HG03439 (cell line): Measurements from ENCODE around the gene KPNA5.
"Not testable (repeated sequence)": the region's sequence is repeated elsewhere in the genome, so short reads cannot be mapped to it uniquely, and the experiment has no call there.

Source experiments
- ATAC-seq: cut with Tn5 transposase; IDR thresholded peaks from one replicate; pipeline ENCODE4 v1.9.1; 2021; ENCODE audit warnings: mild to moderate bottlenecking, moderate library complexity; ENCODE audit not compliant: unreplicated experiment

Gene KPNA5

DNA sequence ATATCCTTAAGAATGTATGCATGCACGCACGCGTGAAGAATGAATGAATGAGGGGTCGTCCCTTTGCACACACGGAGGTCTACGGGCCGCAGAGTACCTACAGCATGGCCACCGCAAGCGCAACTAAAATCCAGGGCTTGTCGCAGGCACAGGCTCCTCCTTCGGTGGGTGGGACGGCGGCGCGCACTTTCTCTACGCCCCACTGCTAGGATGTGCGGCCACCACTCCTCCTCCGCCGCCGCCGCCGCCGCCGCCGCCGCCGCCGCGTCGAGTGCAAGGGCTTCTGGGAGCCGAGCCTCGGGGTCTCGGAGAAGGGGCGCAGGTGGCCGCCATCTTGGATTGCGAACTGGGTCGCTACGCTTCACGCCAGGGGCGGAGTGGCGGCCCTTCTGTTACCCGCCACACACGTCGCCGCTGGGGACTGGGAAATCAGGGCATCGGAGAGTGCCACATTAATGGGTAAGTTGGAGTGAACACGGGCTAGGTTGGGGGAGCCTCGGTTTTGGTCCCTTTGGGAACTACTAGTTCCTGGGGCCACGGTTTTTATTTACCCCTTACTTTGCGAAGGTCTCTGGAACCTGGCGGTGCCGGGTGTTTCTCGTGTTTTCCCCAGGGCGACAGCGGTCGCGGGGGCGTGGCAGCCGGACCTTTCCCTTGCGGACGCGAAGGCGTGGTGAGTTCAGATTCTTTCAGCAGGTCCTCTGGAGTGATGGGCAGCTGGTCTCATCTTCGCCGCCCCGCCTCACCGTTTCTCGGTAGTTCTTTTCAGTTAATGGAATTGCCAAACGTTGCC lies at the start of gene KPNA5:
KPNA5 (plus strand) TSS at position 332 of the 793 bp plus-strand sequence; CDS start at position 456, 124 bp downstream.
- ATAC-seq, result peak; percentile 96

GRCh38 chr6:116631379-116631990 lies 49.5 kb upstream of the KPNA5 start:
- ATAC-seq, result no peak

GRCh38 chr6:116633685-116634084 lies 47.3 kb upstream of the KPNA5 start:
- no peak for ATAC-seq

DNA sequence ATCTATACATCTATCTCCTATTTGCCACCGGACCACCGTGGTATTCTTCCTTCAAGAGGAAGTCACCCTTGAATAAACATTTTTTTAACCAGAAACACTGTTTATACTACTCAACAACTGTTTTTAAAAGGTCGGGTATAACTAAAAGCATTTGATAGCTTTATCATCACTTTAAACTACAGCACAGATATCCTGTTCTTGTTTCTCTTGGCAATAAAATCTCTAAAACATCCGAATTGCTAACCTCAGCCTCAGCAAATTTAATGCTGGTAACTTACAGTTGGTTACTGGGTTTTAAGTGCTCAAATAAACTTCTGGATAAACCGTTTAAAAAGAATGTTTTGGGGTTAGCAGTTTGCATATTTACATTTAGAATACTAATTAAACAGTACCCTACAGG lies 32.9 kb upstream of the KPNA5 start:
- no peak for ATAC-seq

GRCh38 chr6:116649129-116649528 lies 31.9 kb upstream of the KPNA5 start:
- no peak for ATAC-seq

DNA sequence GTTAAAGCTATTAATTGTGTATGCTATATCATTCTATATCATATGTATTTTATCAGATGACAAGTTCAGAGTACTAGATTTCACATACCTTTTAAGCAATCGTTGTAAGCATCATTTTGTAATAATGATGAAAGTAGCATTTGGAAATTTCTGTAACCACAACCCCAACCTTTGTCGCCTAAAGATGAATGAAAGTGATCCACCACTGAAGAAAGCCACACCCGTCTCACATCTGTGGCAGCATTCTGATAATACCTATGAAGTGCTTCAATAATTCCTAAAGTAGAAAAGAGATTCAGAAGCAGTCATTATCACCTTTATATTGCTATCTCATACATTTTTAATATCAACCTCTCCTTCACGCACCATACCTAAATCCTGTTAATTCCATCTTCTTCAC lies 29.1 kb upstream of the KPNA5 start:
- no peak for ATAC-seq

DNA sequence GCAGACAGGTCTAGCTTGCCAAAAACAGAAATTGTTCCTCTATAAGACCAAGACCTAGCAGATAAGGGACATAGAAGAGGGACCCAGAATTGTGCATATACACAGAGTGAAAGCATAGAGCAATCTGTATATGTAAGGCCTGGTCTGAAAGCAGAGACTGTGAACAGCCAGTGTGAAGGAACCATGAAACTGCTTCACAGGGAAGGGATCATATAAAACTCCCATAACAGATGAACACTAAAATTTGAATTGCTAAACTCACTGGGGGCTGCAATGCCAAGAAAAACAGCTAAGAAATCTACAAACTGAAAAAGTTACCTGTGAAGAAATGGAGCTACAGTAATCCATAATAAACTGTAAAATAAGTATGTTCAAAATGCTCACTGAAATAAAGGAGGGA lies 19.4 kb upstream of the KPNA5 start:
- ATAC-seq, result no peak

DNA sequence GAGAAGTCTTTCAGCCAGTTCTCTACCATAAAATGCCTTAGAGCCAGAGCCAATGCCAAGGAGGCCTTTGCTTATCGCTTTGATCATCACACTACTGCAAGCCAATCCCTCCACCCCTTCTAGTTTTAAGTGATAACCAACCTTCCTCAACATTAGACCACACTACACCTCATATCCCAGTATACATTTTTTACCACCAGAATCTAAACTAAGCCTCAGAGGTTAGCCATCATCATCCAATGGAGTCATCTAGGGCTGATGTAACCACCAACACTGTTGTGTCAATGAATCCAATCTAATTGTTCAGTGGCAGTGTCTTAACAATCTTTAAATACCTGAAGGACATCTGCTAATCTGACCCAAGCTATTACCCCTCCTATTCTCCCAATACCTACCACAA lies 18.8 kb upstream of the KPNA5 start:
- no peak for ATAC-seq

DNA sequence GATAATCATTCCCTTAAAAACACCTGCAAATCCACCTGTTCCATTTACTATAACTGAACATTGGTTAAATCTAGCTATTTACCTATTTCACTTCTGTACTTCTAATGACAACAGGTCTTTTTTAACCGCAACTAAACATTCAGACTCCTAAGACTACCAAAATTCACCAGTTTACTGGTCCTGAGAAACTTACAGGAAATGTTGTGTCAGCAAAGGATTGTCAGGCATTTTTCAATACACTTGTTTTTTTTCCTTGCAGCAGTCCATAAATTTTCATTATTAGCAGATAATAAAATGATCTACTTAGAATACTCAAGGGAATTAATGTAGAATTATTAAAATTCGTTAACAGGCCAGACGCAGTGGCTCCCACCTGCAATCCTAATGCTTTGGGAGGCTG lies 17.7 kb upstream of the KPNA5 start:
- no peak for ATAC-seq

DNA sequence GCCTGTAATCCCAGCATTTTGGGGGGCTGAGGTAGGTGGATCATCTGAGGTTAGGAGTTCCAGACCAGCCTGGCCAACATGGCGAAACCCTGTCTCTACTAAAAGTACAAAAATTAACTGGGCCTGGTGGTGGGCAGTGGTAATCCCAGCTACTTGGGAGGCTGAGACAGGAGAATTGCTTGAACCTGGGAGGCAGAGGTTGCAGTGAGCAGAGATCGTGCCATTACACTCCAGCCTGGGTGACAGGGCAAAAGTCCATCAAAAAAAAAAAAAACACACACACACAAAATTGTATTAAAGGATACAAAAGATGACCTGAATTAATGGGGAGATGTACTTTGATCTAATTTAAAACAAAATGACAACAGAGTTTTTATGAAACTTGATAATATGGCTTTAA lies 16.8 kb upstream of the KPNA5 start:
- ATAC-seq, result not testable (repeated sequence)

- ATAC-seq, result no peak
Measured at GRCh38 chr6:116665464-116665863, 15.5 kb upstream of the KPNA5 start.

DNA sequence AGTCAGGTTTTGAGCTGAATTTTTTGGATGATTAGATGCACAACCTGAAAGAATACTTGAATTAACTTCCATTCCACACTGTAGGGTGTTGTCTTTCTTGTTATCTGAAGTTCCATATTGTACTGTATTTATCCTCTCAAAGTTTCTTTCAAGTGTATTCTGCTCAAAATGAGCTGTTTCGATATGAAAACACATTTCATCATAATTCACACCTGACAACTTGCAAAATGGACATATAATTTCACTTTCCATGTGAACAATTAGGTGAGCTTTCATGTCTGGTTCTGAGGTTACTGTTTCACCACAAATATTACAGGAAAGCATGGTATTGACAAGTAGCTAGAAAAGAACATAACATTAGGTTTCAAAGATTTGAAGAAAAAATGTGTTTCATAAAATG lies 14.1 kb upstream of the KPNA5 start:
- peak; percentile 52 for ATAC-seq

DNA sequence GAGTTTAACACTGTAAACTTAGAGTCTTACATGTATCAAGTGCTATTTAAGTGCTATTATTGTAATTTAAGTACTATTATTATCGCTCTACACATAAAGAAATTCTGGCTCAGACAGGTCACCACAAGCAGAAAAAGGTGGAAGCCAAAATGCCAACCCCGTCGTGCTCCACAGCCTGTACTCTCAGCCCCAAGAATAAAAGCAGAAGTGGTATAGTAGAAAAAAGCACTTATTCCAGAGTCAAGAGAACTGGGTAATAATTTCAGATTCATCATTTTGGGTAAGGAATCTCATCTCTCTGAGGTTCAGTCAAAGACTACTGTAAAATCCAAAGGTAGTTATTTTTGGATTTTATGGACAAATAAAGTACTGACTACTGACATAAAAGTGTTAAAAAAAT lies 13.4 kb upstream of the KPNA5 start:
- no peak for ATAC-seq

DNA sequence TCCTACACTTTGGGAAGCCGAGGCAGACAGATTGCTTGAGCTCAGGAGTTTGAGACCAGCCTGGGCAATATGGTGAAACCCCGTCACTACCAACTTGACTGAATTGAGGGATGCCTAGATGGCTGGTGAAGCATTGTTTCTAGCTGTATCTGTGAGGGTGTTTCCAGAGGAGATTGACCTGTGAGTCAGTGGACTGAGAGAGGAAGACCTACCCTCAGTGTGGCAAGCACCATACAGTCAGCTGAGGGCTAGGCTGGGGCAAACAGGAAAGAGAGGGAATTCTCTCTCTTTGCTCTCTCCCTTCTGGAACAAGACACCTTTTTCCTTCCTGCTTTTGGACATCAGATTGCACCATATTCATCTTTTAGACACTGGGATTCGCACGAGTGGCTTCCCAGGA lies 8.7 kb upstream of the KPNA5 start:
- ATAC-seq, result no peak

GRCh38 chr6:116676021-116676420 lies 5.0 kb upstream of the KPNA5 start:
- no peak for ATAC-seq

DNA sequence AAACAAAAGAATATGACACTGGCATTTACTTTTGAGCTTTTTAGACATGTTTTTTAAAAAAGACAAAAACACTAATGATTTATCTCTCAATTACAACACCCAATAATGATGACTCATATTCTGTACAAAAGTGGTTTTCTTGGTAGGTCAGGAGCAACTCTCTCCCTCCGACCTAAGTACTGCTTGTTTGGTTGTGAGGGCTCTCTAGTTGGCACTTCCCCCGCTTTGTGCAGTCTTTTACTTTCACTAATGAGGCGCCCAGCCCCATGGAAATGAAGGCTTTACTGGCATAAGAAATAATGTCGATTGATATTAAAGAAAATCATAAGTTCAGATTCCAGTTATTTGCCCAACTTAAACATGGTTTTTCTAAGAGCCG lies 1.3 kb downstream of the KPNA5 start:
- peak; percentile 20 for ATAC-seq

DNA sequence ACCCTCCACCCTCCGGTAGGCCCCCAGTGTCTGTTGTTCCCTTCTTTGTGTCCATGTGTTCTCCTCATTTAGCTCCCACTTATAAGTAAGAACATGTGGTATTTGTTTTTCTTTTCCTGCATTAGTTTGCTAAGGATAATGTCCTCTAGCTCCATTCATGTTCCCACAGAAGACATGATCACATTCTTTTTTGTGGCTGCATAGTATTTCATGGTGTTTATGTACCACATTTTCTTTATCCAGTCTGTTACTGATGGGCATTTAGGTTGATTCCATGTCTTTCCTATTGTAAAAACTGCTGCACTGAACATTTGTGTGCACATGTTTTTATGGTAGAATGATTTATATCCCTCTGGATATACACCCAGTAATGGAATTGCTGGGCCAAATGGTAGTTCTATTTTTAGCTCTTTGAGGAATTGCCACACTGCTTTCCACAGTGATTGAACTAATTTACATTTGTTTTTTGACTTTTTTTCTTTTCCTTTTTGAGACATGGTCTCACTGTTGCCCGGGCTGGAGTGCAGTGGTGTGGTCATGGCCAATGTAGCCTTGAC lies 4.5 kb downstream of the KPNA5 start:
- no peak for ATAC-seq

- ATAC-seq, result not testable (repeated sequence)
Measured at GRCh38 chr6:116686475-116687101, 5.6 kb downstream of the KPNA5 start.

DNA sequence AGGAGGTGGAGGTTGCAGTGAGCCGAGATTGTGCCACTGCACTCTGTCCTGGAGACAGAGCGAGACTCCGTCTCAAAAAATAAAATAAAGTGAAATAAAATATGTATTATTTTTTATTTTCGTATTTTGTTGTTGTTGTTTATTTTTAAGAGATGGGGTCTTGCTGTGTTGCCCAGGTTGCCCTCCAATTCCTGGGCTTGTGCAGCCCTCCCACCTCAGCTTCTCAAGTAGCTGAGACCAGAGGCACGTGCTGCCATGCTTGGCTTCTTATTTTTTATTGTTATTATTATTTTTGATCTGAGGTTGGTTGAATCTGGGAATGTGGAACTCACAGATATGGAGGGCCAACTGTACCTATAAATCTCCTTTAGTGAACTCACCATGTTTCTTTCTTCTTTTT lies 10.1 kb downstream of the KPNA5 start:
- ATAC-seq, result no peak

DNA sequence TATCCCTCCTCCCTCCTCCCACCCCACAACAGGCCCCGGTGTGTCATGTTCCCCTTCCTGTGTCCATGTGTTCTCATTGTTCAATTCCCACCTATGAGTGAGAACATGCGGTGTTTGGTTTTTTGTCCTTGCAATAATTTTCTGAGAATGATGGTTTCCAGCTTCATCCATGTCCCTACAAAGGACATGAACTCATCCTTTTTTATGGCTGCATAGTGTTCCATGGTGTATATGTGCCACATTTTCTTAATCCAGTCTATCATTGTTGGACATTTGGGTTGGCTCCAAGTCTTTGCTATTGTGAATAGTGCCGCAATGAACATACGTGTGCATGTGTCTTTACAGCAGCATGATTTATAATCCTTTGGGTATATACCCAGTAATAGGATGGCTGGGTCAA lies 11.9 kb downstream of the KPNA5 start:
- ATAC-seq, result not testable (repeated sequence)

DNA sequence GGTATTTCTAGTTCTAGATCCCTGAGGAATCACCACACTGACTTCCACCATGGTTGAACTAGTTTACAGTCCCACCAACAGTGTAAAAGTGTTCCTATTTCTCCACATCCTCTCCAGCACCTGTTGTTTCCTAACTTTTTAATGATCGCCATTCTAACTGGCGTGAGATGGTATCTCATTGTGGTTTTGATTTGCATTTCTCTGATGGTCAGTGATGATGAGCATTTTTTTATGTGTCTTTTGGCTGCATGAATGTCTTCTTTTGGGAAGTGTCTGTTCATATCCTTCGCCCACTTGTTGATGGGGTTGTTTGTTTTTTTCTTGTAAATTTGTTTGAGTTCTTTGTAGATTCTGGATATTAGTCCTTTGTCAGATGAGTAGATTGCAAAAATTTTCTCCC lies 12.3 kb downstream of the KPNA5 start:
- ATAC-seq, result not testable (repeated sequence)

DNA sequence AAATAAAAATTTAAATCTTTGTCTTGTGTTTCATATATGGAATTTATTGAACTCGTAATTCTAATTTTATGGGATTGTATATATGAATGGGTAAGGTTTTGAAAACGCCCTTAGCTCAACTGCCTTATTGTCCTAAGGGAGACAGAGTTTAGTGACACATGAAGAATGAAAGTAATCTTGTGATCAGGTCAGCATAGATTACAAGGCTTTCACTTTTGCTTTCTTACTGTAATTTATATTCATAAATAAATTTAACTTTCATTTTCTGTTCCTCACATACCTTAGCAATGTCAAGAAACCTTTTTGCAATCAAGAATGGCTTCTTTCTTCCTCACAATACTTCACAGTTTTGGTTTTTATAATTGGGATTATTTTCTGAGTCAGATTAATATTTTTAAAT lies 14.4 kb downstream of the KPNA5 start:
- peak; percentile 94 for ATAC-seq
